Measurements from ENCODE around the gene ANKRD30B.
"Not testable (repeated sequence)": the region's sequence is repeated elsewhere in the genome, so short reads cannot be mapped to it uniquely, and the experiment has no call there.

Gene ANKRD30B

GRCh38 chr18:14747513-14748474 is at the start of gene ANKRD30B:
ANKRD30B (plus strand) TSS chr18:14748172; CDS start chr18:14748420, 248 bp downstream.
- no peak for DNase-seq

GRCh38 chr18:14701286-14702040 is 46.5 kb upstream of the ANKRD30B start:
- DNase-seq: not testable (repeated sequence)

GRCh38 chr18:14709761-14710160 is 38.2 kb upstream of the ANKRD30B start:
- not testable (repeated sequence) for DNase-seq

- DNase-seq: not testable (repeated sequence)
Measured at GRCh38 chr18:14721569-14721968, 26.4 kb upstream of the ANKRD30B start.

- DNase-seq: not testable (repeated sequence)
Measured at GRCh38 chr18:14739056-14739455, 8.9 kb upstream of the ANKRD30B start.

DNA sequence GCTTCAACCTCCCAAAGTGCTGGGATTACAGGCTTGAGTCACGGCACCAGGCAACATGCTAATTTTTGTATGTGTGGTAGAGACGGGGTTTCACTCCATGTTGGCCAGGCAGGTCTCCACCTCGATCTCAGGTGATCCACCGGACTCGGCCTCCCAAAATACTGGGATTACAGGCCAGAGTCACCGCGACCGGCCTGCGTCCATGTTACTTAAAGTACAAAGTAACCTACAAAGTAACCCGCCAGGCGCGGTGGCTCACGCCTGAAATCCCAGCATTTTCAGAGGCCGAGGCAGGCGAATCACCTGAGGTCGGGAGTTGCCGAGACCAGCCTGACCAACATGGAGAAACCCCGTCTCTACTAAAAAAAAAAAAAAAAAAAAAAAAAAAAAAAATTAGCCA is 1.1 kb upstream of the ANKRD30B start:
- no peak for DNase-seq

GRCh38 chr18:14748496-14748895 is 524 bp downstream of the ANKRD30B start:
- DNase-seq: no peak

DNA sequence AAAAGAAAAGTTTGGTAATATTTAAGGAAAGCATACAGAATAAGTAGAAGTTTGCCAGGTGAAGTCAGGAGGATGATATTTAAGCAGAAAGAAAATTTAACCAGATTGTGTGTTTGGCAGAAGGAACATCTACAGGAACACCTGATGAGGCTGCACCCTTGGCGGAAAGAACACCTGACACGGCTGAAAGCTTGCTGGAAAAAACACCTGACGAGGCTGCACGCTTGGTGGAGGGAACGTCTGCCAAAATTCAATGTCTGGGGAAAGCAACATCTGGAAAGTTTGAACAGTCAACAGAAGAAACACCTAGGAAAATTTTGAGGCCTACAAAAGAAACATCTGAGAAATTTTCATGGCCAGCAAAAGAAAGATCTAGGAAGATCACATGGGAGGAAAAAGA is 15.6 kb downstream of the ANKRD30B start:
- DNase-seq: not testable (repeated sequence)

DNA sequence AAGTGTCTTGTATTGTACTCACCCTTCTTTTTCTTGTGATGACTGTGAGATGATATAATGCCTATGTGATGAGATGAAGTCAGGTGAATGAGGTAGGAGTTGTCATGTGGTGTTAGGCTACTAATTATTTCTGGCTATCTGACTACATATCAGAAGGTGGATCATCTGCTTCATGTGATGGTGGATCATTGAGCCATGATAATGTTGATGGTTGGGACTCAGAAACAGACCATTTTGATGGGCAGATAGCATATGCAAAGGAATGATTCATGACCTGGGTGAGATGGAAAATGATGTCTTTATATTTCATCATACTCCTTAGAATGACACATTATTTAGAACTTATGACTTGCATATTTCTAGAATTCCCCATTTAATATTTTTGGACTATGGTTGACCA is 19.5 kb downstream of the ANKRD30B start:
- DNase-seq: no peak

GRCh38 chr18:14768241-14768640 is 20.3 kb downstream of the ANKRD30B start:
- DNase-seq: no peak

GRCh38 chr18:14769381-14769780 is 21.4 kb downstream of the ANKRD30B start:
- no peak for DNase-seq

- DNase-seq: no peak
Measured at GRCh38 chr18:14776801-14777200, 28.8 kb downstream of the ANKRD30B start.

GRCh38 chr18:14781671-14782070 is 33.7 kb downstream of the ANKRD30B start:
- no peak for DNase-seq

DNA sequence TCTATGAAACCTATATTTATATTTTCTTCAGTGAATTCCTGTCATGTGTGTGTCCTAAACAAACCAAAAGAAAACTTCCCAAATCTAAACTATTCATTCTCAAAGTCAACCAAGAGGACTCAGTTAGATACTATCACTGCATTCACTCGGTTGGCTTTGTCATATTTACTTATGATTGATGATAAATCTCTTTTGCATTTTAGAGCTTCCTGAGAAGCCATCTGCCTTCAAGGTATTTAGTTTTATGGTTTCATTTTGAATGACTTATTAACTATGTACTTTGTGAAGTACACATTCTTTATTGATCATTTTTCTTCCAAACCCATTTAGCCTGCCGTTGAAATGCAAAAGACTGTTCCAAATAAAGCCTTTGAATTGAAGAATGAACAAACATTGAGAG is 36.2 kb downstream of the ANKRD30B start:
- DNase-seq: no peak

DNA sequence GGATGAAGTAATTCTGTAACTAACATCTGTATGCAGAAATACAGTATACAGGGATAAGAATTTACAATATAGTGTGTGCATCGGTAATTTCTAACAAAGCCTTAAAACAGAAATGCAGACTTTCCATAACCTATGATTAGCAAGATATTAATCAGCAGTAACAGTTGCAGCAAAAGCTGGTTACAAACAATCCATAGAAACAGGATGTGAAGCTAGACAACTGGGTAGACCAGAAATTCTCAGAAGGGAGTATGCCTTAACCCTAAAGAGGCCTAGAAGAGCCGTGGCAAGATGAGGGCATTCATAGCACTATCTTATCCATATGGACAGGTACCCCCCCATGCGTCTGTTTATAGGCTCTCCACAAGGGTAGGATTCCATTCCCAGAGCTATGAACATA is 48.9 kb downstream of the ANKRD30B start:
- DNase-seq: not testable (repeated sequence)

- not testable (repeated sequence) for DNase-seq
Measured at GRCh38 chr18:14797969-14798764, 50.2 kb downstream of the ANKRD30B start.

GRCh38 chr18:14811081-14811480 is 63.1 kb downstream of the ANKRD30B start:
- DNase-seq: not testable (repeated sequence)

DNA sequence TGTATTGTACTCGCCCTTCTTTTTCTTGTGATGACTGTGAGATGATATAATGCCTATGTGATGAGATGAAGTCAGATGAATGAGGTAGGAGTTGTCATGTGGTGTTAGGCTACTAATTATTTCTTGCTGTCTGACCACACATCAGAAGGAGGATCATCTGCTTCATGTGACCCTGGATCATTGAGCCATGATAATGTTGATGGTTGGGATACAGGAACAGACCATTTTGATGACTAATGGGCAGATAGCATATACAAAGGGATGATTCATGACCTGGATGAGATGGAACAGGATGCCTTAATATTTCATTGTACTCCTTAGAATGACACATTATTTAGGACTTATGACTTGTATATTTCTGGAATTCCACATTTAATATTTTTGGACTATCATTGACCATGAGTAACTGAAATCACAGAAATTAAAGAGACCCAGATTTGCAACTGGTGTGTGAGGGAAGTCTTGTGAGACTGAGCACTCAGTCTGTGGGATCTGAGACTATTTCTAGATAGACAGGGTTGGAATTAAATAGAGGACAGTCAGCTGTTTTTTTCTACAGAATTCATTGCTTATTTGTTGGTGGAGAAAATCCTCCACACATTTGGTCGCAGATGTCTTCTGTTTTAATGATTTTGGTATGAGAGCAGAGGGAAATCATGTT is 79.1 kb downstream of the ANKRD30B start:
- DNase-seq: not testable (repeated sequence)

GRCh38 chr18:14841607-14842006 is 93.6 kb downstream of the ANKRD30B start:
- DNase-seq: not testable (repeated sequence)

DNA sequence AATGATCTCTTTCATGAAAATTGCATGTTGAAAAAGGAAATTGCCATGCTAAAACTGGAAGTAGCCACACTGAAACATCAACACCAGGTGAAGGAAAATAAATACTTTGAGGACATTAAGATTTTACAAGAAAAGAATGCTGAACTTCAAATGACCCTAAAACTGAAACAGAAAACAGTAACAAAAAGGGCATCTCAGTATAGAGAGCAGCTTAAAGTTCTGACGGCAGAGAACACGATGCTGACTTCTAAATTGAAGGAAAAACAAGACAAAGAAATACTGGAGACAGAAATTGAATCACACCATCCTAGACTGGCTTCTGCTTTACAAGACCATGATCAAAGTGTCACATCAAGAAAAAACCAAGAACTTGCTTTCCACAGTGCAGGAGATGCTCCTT is 103.6 kb downstream of the ANKRD30B start:
- DNase-seq: not testable (repeated sequence)

DNA sequence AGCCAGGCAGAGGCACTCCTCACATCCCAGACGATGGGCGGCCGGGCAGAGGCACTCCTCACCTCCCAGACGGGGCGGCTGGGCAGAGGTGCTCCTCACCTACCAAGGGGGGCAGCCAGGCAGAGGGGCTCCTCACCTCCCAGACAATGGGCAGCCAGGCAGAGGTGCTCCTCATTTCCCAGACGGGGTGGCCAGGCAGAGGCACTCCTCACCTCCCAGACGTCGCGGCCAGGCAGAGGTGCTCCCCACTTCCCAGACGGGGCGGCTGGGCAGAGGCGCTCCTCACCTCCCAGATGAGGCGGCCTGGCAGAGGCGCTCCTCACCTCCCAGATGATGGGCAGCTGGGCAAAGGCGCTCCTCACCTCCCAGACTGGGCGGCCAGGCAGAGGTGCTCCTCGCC is 107.7 kb downstream of the ANKRD30B start:
- DNase-seq: not testable (repeated sequence)

GRCh38 chr18:14856256-14856655 is 108.3 kb downstream of the ANKRD30B start:
- DNase-seq: not testable (repeated sequence)

Measured in activated CD4-positive, CD25-positive, alpha-beta regulatory T cell treated with anti-CD3 and anti-CD28 coated beads, Interleukin-2, amount 50 U/mL, for 72 hours (primary cell).